Embryonic facial prominence (tissue), 1 donor: ENCODE data around the gene NDST4.

Experiments
- DNase-seq: peaks from one replicate; pipeline ENCODE4 v3.0.0-alpha.2; 2016; ENCODE audit errors: extremely low spot score

The NDST4 gene

DNA sequence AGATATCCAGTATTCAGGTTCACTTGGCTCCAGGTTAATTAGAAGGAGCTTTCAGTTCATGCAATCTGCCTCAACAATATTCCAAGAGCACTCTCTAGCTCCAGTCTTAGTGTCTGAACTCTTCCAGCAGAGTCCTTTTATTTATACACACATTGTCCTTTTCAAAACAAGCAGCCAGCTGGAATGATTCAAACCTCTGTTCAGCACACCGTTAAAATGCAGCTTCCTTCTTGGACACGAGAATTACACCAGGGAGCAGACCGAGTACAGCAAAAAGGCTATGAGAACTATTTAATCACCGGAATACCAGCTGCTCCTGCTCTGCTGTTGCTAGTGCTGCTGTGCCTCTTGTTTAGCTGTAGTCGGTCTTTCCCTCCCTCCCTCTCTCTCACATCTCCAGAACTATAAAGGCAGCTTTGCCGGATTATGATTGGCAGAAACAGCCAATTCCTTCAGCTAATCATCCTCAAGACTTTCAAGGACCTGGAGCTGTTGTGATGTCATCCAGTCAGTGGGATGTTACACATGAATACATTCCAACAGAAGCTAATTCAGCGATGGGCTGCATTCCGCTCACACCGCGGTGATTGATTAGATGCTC, at the start of gene NDST4:
TSS of gene NDST4 (minus strand) at position 115 of the 601 bp plus-strand sequence. CDS start 36,584 bp downstream, outside the sequence.
- peak; percentile 30 for DNase-seq

DNA sequence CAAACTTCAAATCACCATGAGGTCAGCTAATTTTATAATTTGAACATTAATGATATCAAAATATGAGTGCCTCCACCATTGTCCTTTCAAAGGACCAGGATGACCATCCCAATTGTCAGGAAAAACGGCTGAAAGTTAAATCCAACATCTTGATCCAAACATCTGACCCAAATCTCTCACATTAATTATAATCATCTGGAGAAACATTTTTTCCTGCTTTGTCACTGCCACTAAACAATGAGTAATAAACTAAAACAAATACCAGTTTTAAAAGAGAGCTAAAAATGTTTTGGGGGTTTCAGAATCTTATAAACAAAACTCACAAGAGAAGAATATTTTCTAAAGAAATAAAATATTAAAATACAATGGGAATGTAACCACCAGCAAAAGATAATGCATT, 45.7 kb upstream of the NDST4 start:
- DNase-seq = no peak

- no peak for DNase-seq
Observed at GRCh38 chr4:115158296-115158695, 44.9 kb upstream of the NDST4 start.

- DNase-seq = no peak
Observed at GRCh38 chr4:115154826-115155225, 41.4 kb upstream of the NDST4 start.

DNA sequence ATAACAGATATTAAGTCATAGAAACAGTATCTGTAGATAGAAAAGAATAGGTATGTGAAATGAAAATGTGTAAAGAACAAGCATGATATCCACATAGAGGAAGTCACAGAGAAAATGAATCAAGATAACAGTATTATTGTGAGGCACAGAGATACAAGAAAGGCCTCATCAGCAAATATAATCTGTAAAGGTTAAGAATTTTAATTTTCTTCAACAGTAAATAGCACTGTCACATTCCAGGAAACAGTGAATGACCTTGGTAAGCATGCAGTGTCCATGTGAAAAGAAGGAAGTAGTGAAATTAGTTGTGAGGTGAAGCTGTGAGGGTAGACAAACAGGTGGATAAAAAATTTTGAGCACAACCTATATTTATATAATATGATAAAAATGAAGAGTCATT, 39.5 kb upstream of the NDST4 start:
- DNase-seq = no peak

DNA sequence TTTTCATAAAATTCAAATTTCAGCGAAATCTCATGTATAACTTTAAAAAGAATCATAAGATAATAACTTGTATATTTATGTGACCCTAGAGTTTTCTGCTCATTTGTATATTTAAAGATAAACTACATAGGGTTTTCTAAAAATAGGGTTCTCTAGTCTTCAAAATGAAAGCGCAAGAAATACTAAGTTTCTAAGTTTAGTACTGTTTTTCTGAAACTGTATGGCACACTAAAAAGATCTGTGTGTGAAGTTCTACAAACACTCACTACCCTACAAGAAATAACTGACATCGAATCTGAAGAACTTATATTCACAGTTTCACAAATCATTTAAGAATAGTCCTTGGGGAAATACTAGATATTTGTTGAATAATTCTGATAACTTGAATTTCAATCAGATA, 38.7 kb upstream of the NDST4 start:
- DNase-seq = no peak

- no peak for DNase-seq
Observed at GRCh38 chr4:115149106-115149505, 35.7 kb upstream of the NDST4 start.

DNA sequence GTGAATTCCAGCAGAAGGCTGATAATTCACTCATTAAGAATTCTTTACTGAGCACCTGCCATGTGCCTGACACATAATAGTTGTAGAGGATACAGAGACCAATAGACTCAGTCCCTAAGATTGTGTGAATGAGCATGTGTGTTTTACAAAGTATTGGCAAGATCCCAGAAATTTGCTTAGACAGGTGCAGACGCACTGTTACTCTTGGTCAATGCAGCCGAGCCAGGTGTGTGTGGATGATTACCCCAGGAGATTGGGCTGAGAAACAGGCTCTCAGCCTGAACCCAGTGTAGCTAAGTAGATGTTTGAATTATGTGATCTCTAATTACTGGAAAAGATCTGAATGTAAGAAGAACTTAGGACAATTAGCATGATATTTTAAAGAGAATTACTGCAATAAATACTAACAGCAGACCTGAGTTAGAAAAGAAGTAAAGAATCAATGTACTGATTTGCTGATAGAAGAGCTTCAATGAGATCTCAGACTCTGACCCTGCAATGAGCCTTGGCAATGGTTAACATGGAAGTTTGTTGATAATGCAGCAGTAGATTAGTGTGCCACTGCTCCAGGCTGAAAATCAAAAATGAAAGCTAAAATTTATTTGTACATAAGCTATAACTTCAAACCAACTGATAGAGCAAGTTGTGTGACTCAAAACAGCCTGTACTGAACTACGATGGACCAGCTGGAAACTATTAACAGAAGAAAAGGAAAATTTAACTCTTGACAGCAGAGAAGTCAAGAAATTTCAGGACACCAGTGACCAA, 32.2 kb upstream of the NDST4 start:
- DNase-seq = no peak

DNA sequence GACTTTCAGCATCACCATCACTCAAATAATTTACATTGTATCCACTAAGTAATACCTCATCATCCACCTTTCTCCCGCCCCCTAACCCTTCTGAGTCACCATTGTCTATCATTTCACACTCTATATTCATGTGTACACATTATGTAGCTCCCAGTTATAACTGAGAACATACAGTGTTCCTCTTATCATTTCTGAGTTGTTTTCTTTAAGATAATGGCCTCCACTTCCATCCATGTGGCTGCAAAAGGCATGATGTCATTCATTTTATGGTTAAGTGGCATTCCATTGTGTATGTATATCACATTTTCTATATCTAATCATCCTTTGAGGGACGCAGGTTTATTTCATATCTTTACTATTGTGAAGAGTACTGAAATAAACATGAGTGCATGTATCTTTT, 14.6 kb upstream of the NDST4 start:
- DNase-seq = no peak

DNA sequence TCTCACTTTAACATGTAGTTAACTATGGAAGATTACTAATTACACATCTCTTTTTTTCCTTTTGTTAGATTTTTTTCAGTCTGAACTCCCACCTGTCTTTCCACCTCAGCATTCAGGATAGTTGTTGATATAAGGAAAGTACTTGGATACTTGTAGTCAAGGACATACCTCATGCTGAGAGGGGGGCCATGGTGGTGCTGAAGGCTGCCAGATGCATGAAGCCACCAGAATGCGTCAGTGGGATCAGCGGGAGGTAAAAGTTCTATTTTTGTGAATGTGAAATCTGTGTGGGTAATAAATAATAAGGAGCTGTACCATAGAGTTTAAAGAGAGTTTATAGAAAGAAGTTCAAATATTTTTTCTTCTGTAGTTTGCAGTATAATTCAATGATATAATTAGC, 13.1 kb upstream of the NDST4 start:
- no peak for DNase-seq

DNA sequence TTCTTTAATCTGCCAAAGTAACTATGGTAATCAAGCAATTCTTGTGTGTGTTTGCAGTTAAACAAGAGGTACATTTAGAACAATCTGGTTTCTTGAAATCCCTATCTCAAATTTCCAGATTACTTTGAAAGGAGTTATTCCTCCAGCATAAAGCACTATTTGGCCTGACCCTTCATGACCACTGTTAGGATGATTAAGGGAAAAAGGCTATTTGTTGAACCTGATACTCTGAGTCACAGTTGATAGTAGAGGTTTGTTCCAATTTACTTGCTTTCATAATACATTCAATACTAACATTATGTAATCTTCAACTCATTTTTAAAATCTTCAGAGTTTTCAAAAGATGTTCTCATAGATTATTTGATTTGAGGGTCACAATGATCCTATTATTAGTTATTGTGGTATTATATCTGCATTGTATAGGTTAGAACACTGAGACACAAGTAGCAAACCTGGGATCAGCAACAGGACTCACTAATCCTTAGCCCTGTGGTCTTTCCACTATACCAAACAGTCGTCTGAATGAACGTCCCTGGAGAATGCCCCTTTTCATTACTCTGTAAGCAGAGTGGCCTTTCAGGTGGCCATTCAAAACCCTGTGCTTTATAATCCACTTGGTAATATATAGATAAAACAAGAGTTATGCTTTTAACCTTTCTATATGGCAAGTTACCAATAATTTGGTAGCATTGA, 8.1 kb upstream of the NDST4 start:
- no peak for DNase-seq

DNA sequence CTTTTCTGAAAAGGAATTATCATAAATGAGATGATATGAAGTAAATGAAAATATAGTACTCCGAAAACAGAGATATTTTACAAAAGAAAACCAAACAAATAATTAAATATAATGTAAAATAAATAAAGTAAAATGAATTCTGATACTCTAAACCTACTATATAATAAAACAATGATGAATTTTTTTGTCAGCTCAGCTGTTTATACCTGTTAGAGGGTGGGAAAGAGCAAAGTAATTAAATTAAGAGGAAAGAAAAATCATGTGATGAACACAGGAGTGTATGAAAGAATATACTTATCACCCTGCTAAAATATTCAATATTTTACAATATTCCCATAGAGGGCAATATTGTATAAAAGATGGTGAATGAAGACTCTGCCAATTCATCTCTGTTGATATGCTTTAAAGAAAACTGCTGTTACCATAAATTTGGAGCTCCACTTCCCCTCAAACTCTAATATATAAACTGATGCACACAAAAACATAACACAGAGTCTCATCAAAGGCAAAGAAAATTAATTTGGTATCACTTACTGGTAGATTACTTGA, 6.5 kb upstream of the NDST4 start:
- DNase-seq = no peak

GRCh38 chr4:115117651-115118050, 4.2 kb upstream of the NDST4 start:
- DNase-seq = no peak

GRCh38 chr4:115110191-115111181, 2.9 kb downstream of the NDST4 start:
- peak; percentile 19 for DNase-seq

DNA sequence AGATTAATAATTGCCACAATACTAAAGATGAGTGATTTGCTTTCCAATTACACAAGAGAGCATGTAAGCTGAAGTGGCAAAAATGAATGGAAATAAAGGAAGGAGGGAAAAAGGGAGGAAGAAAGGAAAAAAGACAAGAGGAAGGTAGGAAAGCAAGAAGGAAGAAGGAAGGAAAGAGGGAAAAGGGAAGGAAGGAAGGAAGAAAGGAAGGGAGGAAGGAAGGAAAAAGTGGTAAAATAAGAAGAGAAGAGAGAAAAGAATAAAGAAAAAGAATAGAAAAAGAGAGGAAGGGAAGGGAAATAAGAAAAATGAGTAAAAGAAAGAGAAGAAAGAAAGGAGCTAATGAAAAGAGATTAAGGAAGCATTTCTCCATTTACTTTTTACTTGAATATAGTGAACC, 4.6 kb downstream of the NDST4 start:
- DNase-seq = no peak

- DNase-seq = no peak
Observed at GRCh38 chr4:115107411-115107810, 6.0 kb downstream of the NDST4 start.

- no peak for DNase-seq
Observed at GRCh38 chr4:115101675-115102074, 11.7 kb downstream of the NDST4 start.

GRCh38 chr4:115090483-115091075, 22.8 kb downstream of the NDST4 start:
- DNase-seq = no peak

GRCh38 chr4:115082633-115083032, 30.8 kb downstream of the NDST4 start:
- no peak for DNase-seq

DNA sequence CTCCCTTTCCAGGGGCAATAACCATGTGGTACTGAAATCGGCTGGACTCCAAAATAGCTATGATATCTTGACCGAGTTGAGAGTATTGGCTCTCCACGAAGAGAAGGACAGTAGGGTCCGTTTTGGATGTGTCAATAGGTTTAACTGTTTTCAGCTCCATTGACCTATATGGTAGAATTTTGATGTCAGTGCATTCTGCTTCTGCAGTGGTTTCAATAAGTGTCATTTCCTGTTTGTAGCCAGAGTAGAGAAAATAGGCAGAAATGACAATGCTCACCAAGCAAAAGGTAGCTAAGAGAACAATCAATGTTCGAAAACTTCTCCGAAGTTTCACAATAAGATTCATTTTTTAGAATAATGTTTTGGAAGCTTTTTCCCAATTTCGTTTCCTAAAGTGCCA, 36.7 kb downstream of the NDST4 start:
- DNase-seq = no peak

GRCh38 chr4:115058533-115058932, 54.9 kb downstream of the NDST4 start:
- no peak for DNase-seq
